Fibroblast of mammary gland (primary cell): ENCODE data around the gene ZBTB34.
"Not testable (repeated sequence)": the region's sequence is repeated elsewhere in the genome, so short reads cannot be mapped to it uniquely, and the experiment has no call there.

Experiments
- DNase-seq: peaks from one replicate; pipeline ENCODE4 v3.0.0-alpha.2; 2010; ENCODE audit warnings: low read depth
- H3K4me3 ChIP-seq: 2 replicates; pipeline ENCODE4 v1.5.1; 2011; ENCODE audit warnings: low read depth, mild to moderate bottlenecking, low read length, moderate library complexity; ENCODE audit not compliant: control insufficient read depth
- TF ChIP-seq, protein P1 (sequence below): conservative IDR thresholded peaks from 2 replicates; pipeline ENCODE4 v1.5.1; 2011; ENCODE audit warnings: low read depth, low read length, inconsistent platforms; ENCODE audit not compliant: control insufficient read depth, insufficient read depth

Gene ZBTB34, protein sequence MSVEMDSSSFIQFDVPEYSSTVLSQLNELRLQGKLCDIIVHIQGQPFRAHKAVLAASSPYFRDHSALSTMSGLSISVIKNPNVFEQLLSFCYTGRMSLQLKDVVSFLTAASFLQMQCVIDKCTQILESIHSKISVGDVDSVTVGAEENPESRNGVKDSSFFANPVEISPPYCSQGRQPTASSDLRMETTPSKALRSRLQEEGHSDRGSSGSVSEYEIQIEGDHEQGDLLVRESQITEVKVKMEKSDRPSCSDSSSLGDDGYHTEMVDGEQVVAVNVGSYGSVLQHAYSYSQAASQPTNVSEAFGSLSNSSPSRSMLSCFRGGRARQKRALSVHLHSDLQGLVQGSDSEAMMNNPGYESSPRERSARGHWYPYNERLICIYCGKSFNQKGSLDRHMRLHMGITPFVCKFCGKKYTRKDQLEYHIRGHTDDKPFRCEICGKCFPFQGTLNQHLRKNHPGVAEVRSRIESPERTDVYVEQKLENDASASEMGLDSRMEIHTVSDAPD

DNA sequence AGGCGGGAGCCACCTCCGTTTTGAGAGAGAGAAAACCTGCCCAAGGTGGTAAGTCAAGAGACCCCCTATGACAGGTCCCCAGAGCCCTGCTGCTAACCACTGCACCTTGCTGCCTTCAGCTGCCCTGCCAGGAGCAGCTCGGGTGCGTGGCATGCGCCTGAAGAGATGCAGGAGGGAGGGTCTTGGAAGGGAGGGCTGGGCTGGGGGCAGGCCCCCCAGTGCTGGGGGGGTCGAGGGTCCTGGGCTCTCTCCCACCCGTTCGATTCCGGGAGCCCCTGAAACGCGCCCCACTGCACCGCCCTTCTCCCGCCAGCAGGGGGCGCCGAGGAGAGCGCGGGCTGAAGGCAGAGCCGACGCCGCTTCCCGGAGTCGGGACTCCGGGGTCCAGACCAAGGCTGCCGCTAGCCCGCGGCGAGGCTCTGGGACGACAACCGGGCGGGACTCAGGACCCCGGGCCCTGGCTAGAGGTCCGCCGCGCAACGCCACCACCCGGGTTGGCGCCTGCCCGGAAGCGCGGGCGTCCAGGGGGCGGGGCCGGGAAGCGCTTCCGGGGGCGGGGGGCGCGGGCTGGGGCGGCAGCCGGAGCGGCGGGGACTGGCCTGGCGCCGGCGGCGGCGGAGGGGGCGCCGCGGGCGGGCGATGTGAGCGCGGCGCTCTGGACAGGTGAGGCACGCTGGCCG lies at the start of gene ZBTB34:
ZBTB34 (plus strand) TSS at position 563 of the 680 bp plus-strand sequence. CDS start 18,761 bp downstream, outside the sequence.
- peak; percentile 30 for DNase-seq
- peak within 1 kb of the TSS; percentile 76 for H3K4me3 ChIP-seq
- TF ChIP-seq, protein P1, sequence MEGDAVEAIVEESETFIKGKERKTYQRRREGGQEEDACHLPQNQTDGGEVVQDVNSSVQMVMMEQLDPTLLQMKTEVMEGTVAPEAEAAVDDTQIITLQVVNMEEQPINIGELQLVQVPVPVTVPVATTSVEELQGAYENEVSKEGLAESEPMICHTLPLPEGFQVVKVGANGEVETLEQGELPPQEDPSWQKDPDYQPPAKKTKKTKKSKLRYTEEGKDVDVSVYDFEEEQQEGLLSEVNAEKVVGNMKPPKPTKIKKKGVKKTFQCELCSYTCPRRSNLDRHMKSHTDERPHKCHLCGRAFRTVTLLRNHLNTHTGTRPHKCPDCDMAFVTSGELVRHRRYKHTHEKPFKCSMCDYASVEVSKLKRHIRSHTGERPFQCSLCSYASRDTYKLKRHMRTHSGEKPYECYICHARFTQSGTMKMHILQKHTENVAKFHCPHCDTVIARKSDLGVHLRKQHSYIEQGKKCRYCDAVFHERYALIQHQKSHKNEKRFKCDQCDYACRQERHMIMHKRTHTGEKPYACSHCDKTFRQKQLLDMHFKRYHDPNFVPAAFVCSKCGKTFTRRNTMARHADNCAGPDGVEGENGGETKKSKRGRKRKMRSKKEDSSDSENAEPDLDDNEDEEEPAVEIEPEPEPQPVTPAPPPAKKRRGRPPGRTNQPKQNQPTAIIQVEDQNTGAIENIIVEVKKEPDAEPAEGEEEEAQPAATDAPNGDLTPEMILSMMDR = peak; percentile 63

DNA sequence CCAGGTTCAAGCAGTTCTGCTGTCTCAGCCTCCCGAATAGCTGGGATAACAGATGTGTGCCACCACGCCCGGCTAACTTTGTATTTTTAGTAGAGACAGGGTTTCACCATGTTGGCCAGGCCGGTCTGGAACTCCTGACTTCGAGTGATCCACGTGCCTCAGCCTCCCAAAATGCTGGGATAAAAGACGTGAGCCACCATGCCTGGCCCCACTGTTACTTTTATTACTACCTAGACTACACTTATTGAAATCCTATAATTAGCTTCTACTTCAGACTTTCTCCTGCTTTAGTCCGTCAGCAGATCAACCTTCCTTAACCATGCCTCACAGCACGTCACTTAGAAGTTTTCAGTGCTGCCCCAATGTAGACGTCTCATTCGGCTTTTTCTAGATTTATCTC lies 47.4 kb upstream of the ZBTB34 start:
- DNase-seq = no peak
- H3K4me3 ChIP-seq = no peak overlapping the region
- TF ChIP-seq, protein P1 = no peak

DNA sequence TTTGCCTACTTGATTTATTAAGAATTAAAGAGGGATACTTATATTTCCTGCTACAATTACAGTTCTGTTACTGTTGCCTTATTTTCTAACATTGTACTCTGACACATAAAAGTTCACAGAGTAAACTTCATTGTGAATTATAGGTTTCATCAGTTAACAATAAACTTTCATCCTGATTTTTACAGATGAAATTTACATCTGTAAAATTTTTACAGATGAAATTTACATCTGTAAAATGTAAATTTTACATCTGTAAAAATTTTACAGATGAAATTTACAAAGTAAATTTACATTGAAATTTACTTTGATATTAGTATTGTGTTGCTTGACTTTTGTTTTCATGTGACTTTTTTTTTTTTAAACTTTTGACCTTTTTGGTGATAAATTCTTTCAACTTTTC lies 46.3 kb upstream of the ZBTB34 start:
- H3K4me3 ChIP-seq = no peak overlapping the region
- TF ChIP-seq, protein P1 = no peak
- no peak for DNase-seq

DNA sequence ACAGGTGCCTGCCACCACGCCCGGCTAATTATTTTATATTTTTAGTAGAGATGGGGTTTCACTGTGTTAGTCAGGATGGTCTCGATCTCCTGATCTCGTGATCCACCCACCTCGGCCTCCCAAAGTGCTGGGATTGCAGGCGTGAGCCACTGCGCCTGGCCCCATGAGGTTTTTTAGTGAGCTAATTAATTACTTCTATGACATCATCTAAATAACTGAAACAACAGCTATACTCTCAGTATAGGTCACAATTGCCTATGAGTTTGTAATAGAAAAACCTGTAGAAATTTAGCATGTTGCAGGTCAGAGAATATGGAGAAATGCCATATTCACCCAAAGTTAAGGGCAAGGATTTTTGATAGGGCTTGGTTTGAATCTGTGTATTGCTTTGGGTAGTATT lies 42.8 kb upstream of the ZBTB34 start:
- DNase-seq, H3K4me3 ChIP-seq: not testable (repeated sequence)

DNA sequence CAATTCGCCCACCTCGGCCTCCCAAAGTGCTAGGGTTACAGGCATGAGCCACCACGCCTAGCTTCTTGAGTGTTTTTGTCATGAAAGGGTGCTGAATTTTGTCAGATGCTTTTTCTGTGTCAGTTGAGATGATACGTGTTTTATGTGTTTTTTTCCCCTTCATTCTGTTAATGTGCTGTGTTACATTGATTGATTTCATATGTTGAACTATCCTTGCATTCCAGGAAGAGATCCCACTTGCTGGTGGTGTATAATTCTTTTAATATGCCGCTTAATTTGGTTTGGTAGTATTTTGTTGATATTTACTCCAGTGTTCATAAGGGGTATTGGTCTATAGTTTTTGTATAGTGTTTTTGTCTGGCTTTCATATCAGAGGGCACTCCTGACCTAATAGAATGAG lies 42.0 kb upstream of the ZBTB34 start:
- no peak for DNase-seq
- TF ChIP-seq, protein P1 = no peak
- no peak overlapping the region for H3K4me3 ChIP-seq

DNA sequence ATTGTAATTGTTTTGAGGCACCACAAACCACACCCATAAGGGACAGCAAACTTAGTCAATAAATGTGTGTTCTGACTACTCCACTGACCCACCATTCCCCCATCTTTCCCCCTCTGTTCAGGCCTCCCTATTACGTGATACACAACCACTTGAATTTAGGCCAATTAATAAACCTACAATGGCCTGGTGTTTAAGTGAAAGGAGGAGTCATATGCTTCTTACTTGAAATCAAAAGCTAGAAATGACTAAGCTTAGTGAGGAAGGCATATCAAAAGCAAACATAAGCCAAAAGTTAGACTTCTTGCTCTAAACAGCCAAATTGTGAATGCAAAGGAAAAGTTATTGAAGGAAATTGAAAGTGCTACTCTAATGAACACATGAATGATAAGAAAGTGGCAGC lies 41.0 kb upstream of the ZBTB34 start:
- TF ChIP-seq, protein P1 = no peak
- no peak for DNase-seq
- H3K4me3 ChIP-seq = no peak overlapping the region

DNA sequence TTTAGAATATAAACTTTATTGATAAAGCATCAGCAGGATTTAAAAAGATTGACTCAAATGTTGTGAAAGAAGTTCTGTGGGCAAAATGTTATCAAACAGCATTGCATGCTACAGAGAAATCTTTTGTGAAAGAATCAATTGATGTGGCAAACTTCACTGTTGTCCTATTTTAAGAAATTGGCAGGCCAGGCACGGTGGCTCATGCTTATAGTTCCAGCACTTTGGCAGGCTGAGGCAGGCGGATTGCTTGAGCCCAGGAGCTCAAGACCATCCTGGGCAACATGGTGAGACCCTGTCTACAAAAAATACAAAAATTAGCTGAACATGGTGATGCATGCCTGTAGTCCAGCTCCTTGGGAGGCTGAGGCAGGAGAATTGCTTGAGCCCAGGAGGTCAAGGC lies 38.2 kb upstream of the ZBTB34 start:
- TF ChIP-seq, protein P1 = no peak
- no peak for DNase-seq
- H3K4me3 ChIP-seq = no peak overlapping the region
